Cardiac muscle cell (in vitro differentiated cells and primary cell): ENCODE data around the gene SLAIN1. TPM values are rescaled to one million over a fixed set of nuclear protein-coding genes. Genes with fewer than 3 reads are reported as not detected.

Experiments
- DNase-seq, 2 donors: peaks; one replicate each; pipeline versions ENCODE4 v3.0.0 to v3.0.0-alpha.2; 2010 to 2017; ENCODE audit warnings: low read depth in 1 of 2, low spot score in 1 of 2
- H3K27ac ChIP-seq: fragments of 200-600 bp; sonication (generic); 2 replicates; pipeline ENCODE4 v1.5.1; 2016
- H3K27me3 ChIP-seq: fragments of 200-600 bp; sonication (generic); 2 replicates; pipeline ENCODE4 v1.6.0; 2016; ENCODE audit warnings: control low read depth
- H3K36me3 ChIP-seq: fragments of 200-600 bp; sonication (generic); 2 replicates; pipeline ENCODE4 v1.5.1; 2016; ENCODE audit warnings: control low read depth
- H3K4me1 ChIP-seq: fragments of 200-600 bp; sonication (generic); 2 replicates; pipeline ENCODE4 v1.8.1; 2017; ENCODE audit warnings: low read depth, mild to moderate bottlenecking, mixed run types
- H3K4me3 ChIP-seq: fragments of 200-600 bp; sonication (generic); 2 replicates; pipeline ENCODE4 v1.5.1; 2016; ENCODE audit warnings: mild to moderate bottlenecking
- H3K9me3 ChIP-seq: fragments of 200-600 bp; sonication (generic); 2 replicates; pipeline ENCODE4 v1.5.1; 2017; ENCODE audit warnings: low read depth, mild to moderate bottlenecking, control low read depth
- CTCF ChIP-seq: IDR thresholded peaks from 2 replicates; pipeline ENCODE4 v1.5.1; 2012; ENCODE audit warnings: low read depth, mild to moderate bottlenecking, low read length
- polyA plus RNA-seq: library from polyadenylated mRNA; unstranded; fragments of >200 nt; fragmentation: Nextera tagmentation; extraction: Ambion mirVana; gene quantifications from 2 replicates; pipeline ENCODE4 v1.2.1, GENCODE V29; 2016
- total RNA-seq: library from RNA; depleted of rRNA; stranded (reverse); fragments of >200 nt; gene quantifications from 2 replicates; pipeline ENCODE4 v1.2.3, GENCODE V29; 2016

The SLAIN1 gene
- total and polyA plus RNA-seq, 2 experiments from 2014 or later = 21.2 to 21.6 TPM

- no peaks in the 10 kb centered on the region for H3K9me3 ChIP-seq
- no peak for DNase-seq
- no peaks in the 10 kb centered on the region for H3K36me3 ChIP-seq
- H3K4me3 ChIP-seq = no peak overlapping the region
- no peaks in the 10 kb centered on the region for H3K4me1 ChIP-seq
- H3K27ac ChIP-seq = no peak overlapping the region
- TF ChIP-seq CTCF = no peak
- no peaks in the 10 kb centered on the region for H3K27me3 ChIP-seq
These were observed 19.2 kb downstream of the SLAIN1 start for GRCh38 chr13:77716692-77717091.

GRCh38 chr13:77717508-77717907 lies 20.0 kb downstream of the SLAIN1 start:
- TF ChIP-seq CTCF = no peak
- Histone ChIP-seq H3K36me3 (peaks cover 1% of the 10 kb centered on the region), H3K4me1 (no peaks in the 10 kb centered on the region), H3K4me3 (no peak overlapping the region), H3K9me3 (no peaks in the 10 kb centered on the region), H3K27ac (no peak overlapping the region), H3K27me3 (no peaks in the 10 kb centered on the region)
- no peak for DNase-seq

GRCh38 chr13:77719128-77719527 lies 21.6 kb downstream of the SLAIN1 start:
- TF ChIP-seq CTCF = no peak

GRCh38 chr13:77720988-77721387 lies 23.5 kb downstream of the SLAIN1 start:
- Histone ChIP-seq H3K27ac (no peak overlapping the region), H3K4me3 (no peak overlapping the region), H3K4me1 (no peaks in the 10 kb centered on the region), H3K27me3 (no peaks in the 10 kb centered on the region), H3K9me3 (no peaks in the 10 kb centered on the region), H3K36me3 (peaks cover 4% of the 10 kb centered on the region)
- DNase-seq = no peak
- TF ChIP-seq CTCF = no peak

More at GRCh38 chr13:77719128-77719527, 21.6 kb downstream of the SLAIN1 start:
- no peaks in the 10 kb centered on the region for H3K27me3 ChIP-seq
- no peaks in the 10 kb centered on the region for H3K9me3 ChIP-seq
- DNase-seq = no peak
- no peak overlapping the region for H3K27ac ChIP-seq
- no peak overlapping the region for H3K4me3 ChIP-seq
- H3K4me1 ChIP-seq = no peaks in the 10 kb centered on the region
- H3K36me3 ChIP-seq = peaks cover 2% of the 10 kb centered on the region

- Histone ChIP-seq H3K4me1 (no peaks in the 10 kb centered on the region), H3K27me3 (no peaks in the 10 kb centered on the region), H3K27ac (no peak overlapping the region), H3K36me3 (peaks cover 4% of the 10 kb centered on the region), H3K9me3 (no peaks in the 10 kb centered on the region), H3K4me3 (no peak overlapping the region)
- no peak for TF ChIP-seq CTCF
- DNase-seq = no peak
These were observed 26.6 kb downstream of the SLAIN1 start for GRCh38 chr13:77724092-77724491.

GRCh38 chr13:77725071-77725470 lies 27.6 kb downstream of the SLAIN1 start:
- H3K27me3 ChIP-seq = no peaks in the 10 kb centered on the region
- DNase-seq = no peak
- no peaks in the 10 kb centered on the region for H3K4me1 ChIP-seq
- peaks cover 4% of the 10 kb centered on the region for H3K36me3 ChIP-seq
- H3K4me3 ChIP-seq = no peak overlapping the region
- no peaks in the 10 kb centered on the region for H3K9me3 ChIP-seq
- no peak overlapping the region for H3K27ac ChIP-seq
- no peak for TF ChIP-seq CTCF
